T47D (cell line): ENCODE data around the gene IGSF21.
A peak's percentile ranks its signal among the peaks of the same experiment; 100 is the strongest.

Experiments used
- DNase-seq, 2 experiments: peaks; one replicate each; pipeline versions ENCODE4 v3.0.0 to v3.0.0-alpha.2; 2011 to 2012; ENCODE audit warnings: low read depth in 1 of 2, low spot score in 1 of 2
- JUND ChIP-seq: IDR thresholded peaks from 2 replicates; pipeline ENCODE4 v1.6.1; 2012; ENCODE audit warnings: low read depth
- in situ Hi-C: cut with HindIII; loops from 2 replicates; pipeline ENCODE4 v1.10.0; 2016; ENCODE audit warnings: low sequenced_read_pairs, low pct_unique_long_range_greater_than_20kb

The IGSF21 gene

GRCh38 chr1:18386591-18386990, 279.0 kb downstream of the IGSF21 start:
- no peak for DNase-seq
- no peak for TF ChIP-seq JUND
- in situ Hi-C loops = no loop called here

GRCh38 chr1:18387307-18387706, 279.7 kb downstream of the IGSF21 start:
- TF ChIP-seq JUND = no peak
- no peak for DNase-seq
- in situ Hi-C loops = no loop called here

GRCh38 chr1:18390953-18391352, 283.4 kb downstream of the IGSF21 start:
- TF ChIP-seq JUND = no peak
- in situ Hi-C loops = no loop called here
- DNase-seq = no peak

GRCh38 chr1:18394563-18395156, 287.1 kb downstream of the IGSF21 start:
- in situ Hi-C loops = no loop called here
- no peak for DNase-seq
- TF ChIP-seq JUND = no peak

GRCh38 chr1:18396247-18396980, 288.8 kb downstream of the IGSF21 start:
- TF ChIP-seq JUND = no peak
- DNase-seq = no peak
- in situ Hi-C loops = no loop called here

- no peak for TF ChIP-seq JUND
- in situ Hi-C loops = no loop called here
- no peak for DNase-seq
Measured at GRCh38 chr1:18397641-18398040, 290.0 kb downstream of the IGSF21 start.

GRCh38 chr1:18398791-18399530, 291.4 kb downstream of the IGSF21 start:
- DNase-seq = no peak
- in situ Hi-C loops = no loop called here
- TF ChIP-seq JUND = no peak

- in situ Hi-C loops = no loop called here
- no peak for DNase-seq
- TF ChIP-seq JUND = no peak
Measured at GRCh38 chr1:18400347-18401102, 292.9 kb downstream of the IGSF21 start.

GRCh38 chr1:18401921-18402320, 294.3 kb downstream of the IGSF21 start:
- no peak for TF ChIP-seq JUND
- no peak for DNase-seq
- in situ Hi-C loops = no loop called here

- no peak for DNase-seq
- no peak for TF ChIP-seq JUND
- in situ Hi-C loops = no loop called here
Measured at GRCh38 chr1:18404460-18404859, 296.9 kb downstream of the IGSF21 start.

- in situ Hi-C loops = no loop called here
- no peak for DNase-seq
- TF ChIP-seq JUND = no peak
Measured at GRCh38 chr1:18407166-18408045, 299.8 kb downstream of the IGSF21 start.

- TF ChIP-seq JUND = no peak
- DNase-seq = peak in 1 of 2 experiments; percentile 60
- in situ Hi-C loops = no loop called here
Measured at GRCh38 chr1:18408656-18409370, 301.2 kb downstream of the IGSF21 start.
